Liver (tissue), 3 donors: ENCODE measurements around the gene STK39.

ENCODE experiments used
- CTCF ChIP-seq: fragments of 150-350 bp; IDR thresholded peaks from 2 replicates; pipeline ENCODE4 v1.5.1; 2017; ENCODE audit warnings: improper control_type of control experiment, low read depth, low read length; ENCODE audit not compliant: missing input control
- FOXA1 ChIP-seq: IDR thresholded peaks from 2 replicates; pipeline ENCODE4 v1.6.1; 2016; ENCODE audit warnings: antibody characterized with exemption
- GABPA ChIP-seq, 2 donors: IDR thresholded peaks in 1 of 2; conservative IDR thresholded peaks in 1 of 2; 2 replicates each; pipeline ENCODE4 v1.6.1; 2016; ENCODE audit warnings: antibody characterized with exemption in 2 of 2, mild to moderate bottlenecking in 1 of 2, moderate library complexity in 1 of 2
- MAX ChIP-seq: IDR thresholded peaks from 2 replicates; pipeline ENCODE4 v1.6.1; 2016; ENCODE audit warnings: antibody characterized with exemption
- SP1 ChIP-seq: IDR thresholded peaks from 2 replicates; pipeline ENCODE4 v1.6.1; 2018; ENCODE audit warnings: antibody characterized with exemption, mild to moderate bottlenecking
- TAF1 ChIP-seq: conservative IDR thresholded peaks from 2 replicates; pipeline ENCODE4 v1.6.1; 2016; ENCODE audit warnings: antibody characterized with exemption, mild to moderate bottlenecking
- YY1 ChIP-seq: IDR thresholded peaks from 2 replicates; pipeline ENCODE4 v1.6.1; 2016; ENCODE audit warnings: antibody characterized with exemption, mild to moderate bottlenecking
- ZBTB33 ChIP-seq: IDR thresholded peaks from 2 replicates; pipeline ENCODE4 v1.6.1; 2016; ENCODE audit warnings: antibody characterized with exemption
- donor health status: healthy.
- donor health status: healthy.

GRCh38 chr2:168134485-168134884, 112.9 kb downstream of the STK39 start:
- TF ChIP-seq CTCF (no peak), SP1 (no peak), YY1 (no peak), MAX (no peak), GABPA (IDR thresholded peaks at IDR 0.05 in 1 of 2, conservative IDR thresholded peaks at IDR 0.05 in 1 of 2) (no peak), ZBTB33 (no peak), TAF1 (no peak), FOXA1 (no peak)
